GM19025 (cell line): ENCODE results near the gene METTL3.

ENCODE experiments used
- ATAC-seq: cut with Tn5 transposase; IDR thresholded peaks from one replicate; pipeline ENCODE4 v1.9.1; 2021; ENCODE audit warnings: mild to moderate bottlenecking, low read depth, moderate library complexity; ENCODE audit not compliant: unreplicated experiment

METTL3 gene

DNA sequence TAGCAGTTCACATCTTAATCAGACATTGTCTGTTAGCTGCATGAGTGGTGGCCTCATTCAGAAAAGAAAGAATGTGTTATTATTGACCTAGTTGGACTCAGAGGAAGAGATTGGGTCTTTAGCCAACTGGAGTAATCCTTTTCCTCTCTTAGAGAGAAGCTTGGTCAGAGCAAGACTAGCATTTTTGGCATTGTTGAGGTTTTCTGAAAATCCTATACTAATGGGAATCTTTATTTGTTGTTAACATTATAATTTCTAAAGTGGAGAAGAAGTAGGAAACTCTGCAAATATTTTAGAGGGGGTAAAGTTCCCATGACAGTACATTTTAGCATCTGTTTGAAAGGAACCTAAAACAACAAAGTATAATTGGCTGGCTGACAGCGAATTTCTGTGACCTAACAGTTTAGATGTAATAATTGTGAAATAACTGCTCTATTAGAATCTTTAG is 24.5 kb downstream of the METTL3 start:
- ATAC-seq: no peak

DNA sequence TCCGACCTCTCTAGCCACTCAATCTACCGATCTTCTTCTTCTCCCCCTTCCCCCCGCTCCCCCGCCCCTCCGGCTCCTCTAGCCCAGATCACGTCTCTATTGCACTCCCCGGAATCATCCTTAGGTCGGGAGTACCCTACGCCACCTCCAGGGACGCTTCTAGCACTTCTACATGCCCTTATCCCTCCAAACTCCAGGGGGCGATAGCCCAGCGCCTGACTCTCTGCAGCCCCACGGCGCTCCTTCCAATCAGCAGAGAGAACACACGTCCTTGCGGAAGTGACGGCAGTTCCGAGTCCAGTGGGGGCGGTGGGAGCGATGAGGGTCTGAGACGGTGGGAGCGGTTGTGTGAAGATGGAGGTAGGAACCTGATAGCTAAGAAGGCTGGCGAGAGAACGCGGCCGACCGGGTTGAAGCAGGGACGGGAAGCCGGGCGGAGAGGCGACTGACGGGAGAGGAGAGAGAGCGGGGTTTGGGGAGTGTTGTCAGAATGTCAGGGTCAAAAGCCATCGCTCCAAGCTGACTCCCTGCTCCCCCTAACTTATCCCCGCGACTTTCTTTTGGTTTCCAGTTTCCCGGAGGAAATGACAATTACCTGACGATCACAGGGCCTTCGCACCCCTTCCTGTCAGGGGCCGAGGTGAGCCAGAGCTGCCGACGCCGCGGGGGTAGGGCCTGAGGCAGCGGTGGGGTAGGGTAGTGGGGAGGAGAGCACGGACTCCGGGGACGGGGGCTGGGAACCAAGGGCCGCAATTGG is 34.0 kb downstream of the METTL3 start, which contains the start of the genes RAB2B and TOX4:
TSS of gene RAB2B (minus strand) at position 35 of the 757 bp plus-strand sequence. CDS start 87 bp downstream, outside the sequence.
TSS of gene TOX4 (plus strand) at position 271 of the 757 bp plus-strand sequence. CDS start at position 355, 84 bp downstream.
- peak; percentile 99 for ATAC-seq

DNA sequence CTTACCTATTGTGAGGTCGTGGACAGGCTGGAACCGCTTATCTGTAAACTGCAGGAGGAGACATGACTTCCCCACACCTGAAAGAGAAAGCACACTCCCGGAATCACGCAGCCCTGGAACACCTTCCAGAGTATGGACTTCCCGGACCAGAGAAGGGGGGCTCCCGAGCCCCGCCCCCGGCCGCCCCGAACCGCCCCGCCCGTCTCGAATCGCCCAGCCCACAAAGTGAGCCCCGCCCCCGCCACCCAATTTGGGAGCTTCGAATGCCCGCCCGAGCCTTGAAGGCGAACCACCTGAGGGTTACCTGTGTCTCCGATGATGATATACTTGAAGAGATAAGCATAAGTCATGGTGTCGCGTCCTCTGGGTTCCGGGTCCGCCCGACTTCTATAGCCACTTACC is 34.6 kb downstream of the METTL3 start:
- peak; percentile 22 for ATAC-seq

DNA sequence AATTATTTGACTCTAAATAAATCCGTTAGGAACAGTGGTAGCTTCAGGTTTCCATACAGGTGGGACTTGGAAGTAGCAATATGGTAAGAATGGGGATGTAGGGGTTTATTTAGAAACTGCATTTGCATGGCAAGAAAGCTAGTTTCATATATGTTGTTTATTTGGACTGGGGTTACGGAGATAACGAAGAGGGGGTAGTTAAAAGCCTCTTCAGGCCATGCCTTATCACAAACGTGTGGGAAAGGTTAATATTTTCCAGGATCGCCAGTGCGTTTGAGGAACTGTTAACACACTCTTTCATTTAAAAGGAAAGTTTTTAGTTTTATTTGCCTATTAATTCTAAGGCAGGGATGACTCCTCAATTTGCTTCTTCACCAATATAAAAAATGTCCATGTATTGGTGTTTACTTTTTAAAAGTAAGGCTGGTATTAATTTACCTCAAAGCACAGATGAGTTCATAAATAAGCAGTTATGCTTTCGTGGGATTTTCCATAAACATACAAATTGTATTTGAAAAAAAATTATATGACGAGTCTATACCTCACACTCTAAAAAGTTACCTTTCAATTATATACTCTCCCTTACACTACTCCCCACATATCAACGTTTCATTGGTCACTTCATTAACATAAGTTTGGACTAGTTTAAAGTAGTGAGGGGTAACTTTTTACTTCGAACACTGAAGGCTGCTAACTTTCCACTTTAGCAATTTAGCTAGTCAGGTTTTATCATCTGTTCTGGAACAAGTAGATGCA is 35.2 kb downstream of the METTL3 start:
- no peak for ATAC-seq

DNA sequence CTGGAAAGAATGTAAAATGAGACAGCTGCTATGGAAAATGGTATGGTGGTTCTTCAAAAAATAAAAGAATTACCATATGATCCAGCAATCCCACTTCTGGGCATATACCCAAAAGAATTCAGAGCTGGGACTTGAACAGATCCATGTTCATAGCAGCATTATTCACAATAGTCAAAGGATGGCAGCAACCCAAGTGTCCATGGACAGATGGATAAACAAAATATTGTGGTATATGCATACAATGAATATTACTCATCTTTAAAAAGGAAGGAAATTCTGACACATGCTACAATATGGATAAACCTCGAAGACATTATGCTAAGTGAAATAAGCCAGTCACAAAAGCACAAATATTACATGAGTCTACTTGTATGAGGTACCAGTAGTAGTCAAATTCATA is 43.5 kb downstream of the METTL3 start:
- no peak for ATAC-seq

DNA sequence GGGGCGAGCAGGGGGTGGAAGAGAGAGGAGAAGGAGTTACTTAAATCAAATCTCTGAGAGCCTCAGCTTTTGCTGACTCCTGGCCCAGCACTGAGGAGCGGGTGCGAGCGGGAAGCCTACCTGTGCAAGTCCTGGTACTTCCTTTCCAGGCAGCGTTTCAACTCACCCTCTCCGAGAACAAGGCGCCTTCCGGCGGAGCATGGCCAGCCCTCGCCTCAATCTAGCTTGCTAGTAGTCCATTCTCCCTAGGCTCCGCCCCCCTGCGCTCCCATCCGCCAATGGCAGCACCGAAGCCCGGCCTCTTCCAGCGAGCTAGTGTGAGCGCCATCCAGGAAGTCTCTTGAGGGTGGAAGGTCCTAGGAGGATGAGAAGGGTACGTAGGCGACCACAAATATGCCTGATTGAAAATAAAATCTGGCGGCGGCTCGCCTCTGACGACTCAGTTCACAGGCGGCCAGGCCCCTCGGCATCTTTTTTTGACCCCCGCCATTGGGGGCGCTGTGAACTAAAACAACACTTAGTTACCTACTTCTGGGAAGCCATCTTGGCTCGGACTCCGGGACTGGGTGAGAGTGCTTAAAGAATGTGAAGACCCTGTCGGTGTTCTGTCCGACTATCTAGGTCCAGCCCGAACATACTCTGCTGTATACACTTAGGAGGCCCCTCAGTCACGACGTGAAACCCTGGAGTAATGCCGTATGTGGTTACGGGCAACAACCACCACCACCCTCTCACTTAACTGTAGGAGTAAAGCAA is 55.0 kb downstream of the METTL3 start, which contains the start of gene CHD8:
TSS of gene CHD8 (minus strand) at position 212 of the 756 bp plus-strand sequence. CDS start 24,480 bp downstream, outside the sequence.
- ATAC-seq: peak; percentile 98

DNA sequence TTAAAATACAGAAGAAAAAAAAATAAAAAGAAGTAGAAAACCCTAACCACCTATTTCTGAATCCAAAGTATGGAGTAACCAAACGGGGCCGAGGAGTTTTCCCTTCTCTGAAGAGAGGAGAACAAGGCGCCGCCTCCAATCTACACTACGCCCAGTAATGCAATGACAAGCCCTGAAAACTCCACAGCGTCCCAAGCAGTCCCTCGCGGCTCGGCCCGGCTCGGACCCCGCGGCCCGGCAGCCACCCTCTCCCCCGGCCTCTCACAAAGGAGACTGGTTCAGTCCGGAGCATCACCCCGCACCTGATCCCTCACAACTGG is 55.6 kb downstream of the METTL3 start:
- peak; percentile 5 for ATAC-seq

DNA sequence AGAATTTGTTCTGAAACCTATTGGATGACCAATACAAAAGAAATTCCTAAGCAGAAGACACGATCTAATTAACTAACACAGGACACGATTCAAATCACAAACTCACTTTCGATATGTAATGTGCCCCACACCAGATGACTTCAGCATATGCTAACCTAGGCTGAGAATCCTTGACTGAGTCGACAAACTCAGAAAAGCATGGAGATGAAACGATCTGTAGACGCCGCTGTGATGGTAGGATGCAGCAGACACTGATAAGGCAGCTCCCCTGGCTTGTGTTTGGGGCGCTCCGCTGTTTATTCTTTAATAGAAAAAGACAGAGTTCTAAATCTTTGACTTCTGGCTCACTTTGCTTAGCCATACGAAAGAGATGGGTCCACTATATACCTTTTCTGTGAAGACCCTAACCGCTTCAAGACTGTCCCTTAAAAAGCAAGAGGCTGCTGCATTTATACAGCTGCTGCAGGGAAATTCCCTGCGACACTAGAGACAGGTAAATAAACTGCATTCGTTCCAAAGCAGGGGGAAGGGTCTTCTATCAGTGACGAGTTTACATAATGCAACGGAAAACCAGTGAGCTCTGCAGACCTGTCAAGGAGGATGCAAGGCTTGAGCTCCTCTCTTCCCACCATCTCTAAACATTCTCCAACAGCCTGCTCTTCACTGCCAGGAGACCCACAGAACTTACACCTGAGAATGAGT is 56.1 kb downstream of the METTL3 start:
- ATAC-seq: no peak

DNA sequence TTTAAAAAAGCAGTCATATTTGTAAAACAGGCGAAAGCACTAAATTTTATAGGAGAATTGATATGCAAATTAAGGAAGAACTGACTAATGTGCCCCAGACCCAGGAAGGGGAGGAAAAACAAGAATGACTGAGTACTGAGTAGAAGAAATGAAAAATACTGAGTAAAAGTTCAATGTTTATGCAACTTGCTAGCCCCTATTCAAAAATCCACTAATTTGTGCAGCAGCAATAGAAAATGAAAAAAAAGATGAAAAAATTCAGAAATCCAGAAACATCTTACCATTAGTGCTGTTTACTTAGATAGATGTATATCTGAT is 61.3 kb downstream of the METTL3 start:
- no peak for ATAC-seq
